ENCODE data around the gene RGS12. TPM values are rescaled to one million over a fixed set of nuclear protein-coding genes. Genes with fewer than 3 reads are reported as not detected.

The RGS12 gene
- total RNA-seq, 4 donors from 2014 or later: 22.2 to 33.3 (median 28.5) TPM

- TF ChIP-seq EP300 (IDR thresholded peaks at IDR 0.05): no peak
- no peak for TF ChIP-seq POLR2A (IDR thresholded peaks at IDR 0.05)
These were observed 7.9 kb upstream of the RGS12 start for GRCh38 chr4:3284734-3285557.

GRCh38 chr4:3285558-3286334 is 7.1 kb upstream of the RGS12 start:
- WGBS, 2 donors: 68 to 77% methylated on average over 23 to 35 of the region's 38 CpGs
- Histone ChIP-seq H3K4me1 (peaks cover 0 to 12% (median 2%) of the 10 kb centered on the region in 4 donors), H3K36me3 (no peaks in the 10 kb centered on the region), H3K4me3 (no peak overlapping the region), H3K27me3 (peaks cover 0 to 40% of the 10 kb centered on the region in 2 donors), H3K27ac (no peak overlapping the region), H3K9me3 (peaks cover 0 to 10% (median 0%) of the 10 kb centered on the region in 4 donors)
- no peak for DNase-seq (ENCODE audit: low spot score in 2 of 2)
- TF ChIP-seq EP300 (IDR thresholded peaks at IDR 0.05) (no peak), POLR2A (IDR thresholded peaks at IDR 0.05) (no peak), CTCF (IDR thresholded peaks at IDR 0.05) (no peak)

More at GRCh38 chr4:3284734-3285557, 7.9 kb upstream of the RGS12 start:
- peaks cover 0 to 10% (median 0%) of the 10 kb centered on the region in 4 donors for H3K9me3 ChIP-seq
- no peak overlapping the region for H3K4me3 ChIP-seq
- no peak for DNase-seq (ENCODE audit: low spot score in 2 of 2)
- 81 to 84% methylated on average over 21 to 24 of the region's 24 CpGs for WGBS, 2 donors
- H3K27ac ChIP-seq: no peak overlapping the region
- H3K4me1 ChIP-seq: peaks cover 0 to 9% (median 2%) of the 10 kb centered on the region in 4 donors
- H3K36me3 ChIP-seq: no peaks in the 10 kb centered on the region
- peaks cover 0 to 40% of the 10 kb centered on the region in 2 donors for H3K27me3 ChIP-seq

DNA sequence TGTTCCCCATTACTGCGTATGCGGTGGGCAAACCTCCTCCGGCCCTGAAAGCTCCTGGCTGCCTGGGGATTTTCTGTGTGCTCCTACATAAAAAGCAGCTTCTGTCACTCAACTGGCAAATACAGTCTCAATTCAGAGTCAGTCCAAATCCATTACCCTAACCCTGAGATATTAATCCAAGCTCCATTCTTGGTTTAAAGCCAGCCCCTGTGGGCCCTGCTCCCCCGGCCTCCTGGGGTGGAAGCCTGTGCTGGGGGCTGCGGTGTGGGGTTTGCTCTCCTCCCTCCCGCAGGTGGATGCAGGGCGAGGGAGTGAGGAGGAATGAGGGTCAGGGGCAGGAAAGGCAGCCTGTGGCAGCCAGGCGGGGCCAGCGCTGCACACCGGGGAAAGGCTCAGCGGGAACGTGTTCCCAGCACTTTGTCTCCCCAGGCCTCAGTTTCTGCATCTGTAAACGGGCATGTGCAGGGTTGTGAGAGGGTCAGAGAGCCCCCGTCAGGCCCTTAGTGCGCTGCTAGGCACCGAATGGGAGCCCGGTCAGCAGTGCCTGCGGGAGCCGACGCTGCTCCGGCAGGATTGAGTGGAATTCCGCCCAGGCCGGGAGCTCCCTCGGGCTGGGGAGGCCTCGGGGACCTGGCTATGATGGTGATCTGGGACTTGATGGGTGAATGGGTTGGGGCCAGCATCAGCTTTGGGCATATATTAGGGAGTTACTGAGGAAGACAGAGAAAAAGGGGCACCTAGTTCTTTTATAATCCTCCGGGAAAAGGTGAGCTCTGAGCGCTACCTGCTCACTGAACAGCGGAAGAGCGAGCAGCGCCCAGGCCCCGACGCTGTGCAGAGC is 6.3 kb upstream of the RGS12 start:
- no peak overlapping the region for H3K27ac ChIP-seq

DNA sequence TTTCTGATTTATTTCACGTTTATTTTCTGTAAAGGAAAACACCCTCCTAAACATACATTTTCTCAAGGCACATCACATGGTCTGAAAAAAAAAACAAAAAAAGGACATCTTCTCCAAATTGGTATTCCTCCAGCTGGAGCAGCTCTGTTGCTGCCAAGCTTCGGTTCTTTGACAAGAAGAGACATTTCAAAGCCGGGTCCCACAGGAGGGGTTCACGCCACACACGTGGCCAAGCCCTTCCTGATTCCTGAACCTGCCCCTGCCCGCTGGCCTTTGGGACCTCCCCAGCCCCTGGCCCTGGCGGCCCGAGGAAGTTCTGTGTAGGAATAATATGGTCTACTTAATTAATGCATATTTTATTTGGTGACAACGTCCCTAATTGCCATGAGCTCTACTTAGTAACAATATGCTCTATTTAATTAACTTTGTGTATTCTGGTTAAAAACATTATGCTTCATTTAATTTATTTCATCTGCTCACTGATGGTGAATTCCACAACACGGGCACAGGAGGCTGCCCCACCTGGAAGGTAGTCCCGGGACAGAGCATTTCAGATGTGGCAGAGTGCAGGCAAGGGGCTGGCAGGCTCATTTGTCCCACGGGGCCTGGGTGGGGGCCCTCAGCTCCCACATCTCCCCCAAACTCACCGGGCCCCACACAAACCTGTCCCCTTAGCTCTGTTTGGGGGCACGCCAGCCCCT is 5.4 kb upstream of the RGS12 start:
- H3K27ac ChIP-seq: no peak overlapping the region
- H3K9me3 ChIP-seq: no peaks in the 10 kb centered on the region
- no peaks in the 10 kb centered on the region for H3K36me3 ChIP-seq
- H3K27me3 ChIP-seq: peaks cover 0 to 40% of the 10 kb centered on the region in 2 donors
- H3K4me1 ChIP-seq: peaks cover 0 to 24% (median 13%) of the 10 kb centered on the region in 4 donors
- 43 to 45% methylated on average over 14 of the region's 14 CpGs for WGBS, 2 donors
- TF ChIP-seq CTCF (IDR thresholded peaks at IDR 0.05) (no peak), EP300 (IDR thresholded peaks at IDR 0.05) (no peak), POLR2A (IDR thresholded peaks at IDR 0.05) (no peak)
- no peak overlapping the region for H3K4me3 ChIP-seq
- no peak for DNase-seq (ENCODE audit: low spot score in 2 of 2)

More for the DNA sequence above, 6.3 kb upstream of the RGS12 start:
- Histone ChIP-seq H3K27me3 (peaks cover 0 to 40% of the 10 kb centered on the region in 2 donors), H3K4me1 (peaks cover 0 to 20% (median 8%) of the 10 kb centered on the region in 4 donors), H3K9me3 (peaks cover 0 to 6% (median 0%) of the 10 kb centered on the region in 4 donors), H3K4me3 (no peak overlapping the region), H3K36me3 (no peaks in the 10 kb centered on the region)
- DNase-seq (ENCODE audit: low spot score in 2 of 2): no peak
- TF ChIP-seq POLR2A (IDR thresholded peaks at IDR 0.05) (no peak), EP300 (IDR thresholded peaks at IDR 0.05) (no peak), CTCF (IDR thresholded peaks at IDR 0.05) (no peak)
- WGBS, 2 donors: 65 to 71% methylated on average over 29 to 32 of the region's 32 CpGs

All from tibial nerve (tissue), 4 donors.